IMR-90 (cell line): Measurements from ENCODE around the gene PDE4B. TPM values are rescaled to one million over a fixed set of nuclear protein-coding genes. Genes with fewer than 3 reads are reported as not detected.

Experiments used
- ATAC-seq: fragments of 200-7000 bp; cut with Tn5 transposase; 2 replicates; pipeline ENCODE4 v1.9.1; 2020; ENCODE audit warnings: low read depth, mild to moderate bottlenecking, moderate library complexity
- BruUV-seq: library from RNA; stranded (reverse); fragments of 400-500 nt; replicated peaks from 2 replicates; lab custom pipeline; 2021; lab: Mats Ljungman, UMichigan
- CTCF ChIA-PET: fragments of 300-600 bp; formaldehyde crosslinking; extraction: SDS; loops from one replicate; lab custom pipeline; 2021; ENCODE audit warnings: antibody characterized with exemption; lab: Yijun Ruan, JAX
- POLR2A ChIA-PET: fragments of 300-600 bp; sonication (Branson Sonifier 250); formaldehyde crosslinking; loops from one replicate; lab custom pipeline; 2022; ENCODE audit warnings: antibody characterized with exemption; ENCODE audit not compliant: unreplicated experiment; lab: Charles Lee
- DNase-seq: peaks from one replicate; pipeline ENCODE4 v3.0.0; 2013
- H2AFZ ChIP-seq: replicated peaks from 2 replicates; pipeline ENCODE3; 2013; ENCODE audit warnings: low read length, mild to moderate bottlenecking; ENCODE audit not compliant: poor library complexity
- H2AK5ac ChIP-seq: 2 replicates; pipeline ENCODE4 v1.6.1; 2013; ENCODE audit warnings: low read depth, low read length, inconsistent platforms
- H2AK9ac ChIP-seq: replicated peaks from 2 replicates; pipeline ENCODE3; 2013; ENCODE audit warnings: mild to moderate bottlenecking, low read depth, low read length, moderate library complexity; ENCODE audit not compliant: poor library complexity
- H2BK120ac ChIP-seq: 2 replicates; pipeline ENCODE4 v1.6.1; 2013; ENCODE audit warnings: low read depth, low read length, inconsistent platforms
- H2BK15ac ChIP-seq: 3 replicates; pipeline ENCODE4 v1.6.1; 2013; ENCODE audit warnings: low read depth, low read length, inconsistent platforms
- H2BK20ac ChIP-seq: 2 replicates; pipeline ENCODE4 v1.6.1; 2013; ENCODE audit warnings: low read depth, mild to moderate bottlenecking, inconsistent platforms, low read length, moderate library complexity
- H2BK5ac ChIP-seq: 2 replicates; pipeline ENCODE4 v1.6.1; 2013; ENCODE audit warnings: mild to moderate bottlenecking, low read depth, low read length, inconsistent platforms; ENCODE audit not compliant: poor library complexity, severe bottlenecking
- H3K14ac ChIP-seq: replicated peaks from 2 replicates; pipeline ENCODE4 v1.6.1; 2013; ENCODE audit warnings: low read depth, low read length, inconsistent platforms
- H3K18ac ChIP-seq: 2 replicates; pipeline ENCODE4 v1.6.1; 2013; ENCODE audit warnings: low read depth, low read length, control low read depth
- H3K23ac ChIP-seq: 2 replicates; pipeline ENCODE4 v1.6.1; 2013; ENCODE audit warnings: low read depth, low read length, inconsistent platforms
- H3K27ac ChIP-seq: 2 replicates; pipeline ENCODE4 v1.5.1; 2013; ENCODE audit warnings: mild to moderate bottlenecking, control low read depth, low read length; ENCODE audit not compliant: insufficient read depth
- H3K27me3 ChIP-seq: 2 replicates; pipeline ENCODE4 v1.6.1; 2013; ENCODE audit warnings: low read length; ENCODE audit not compliant: control insufficient read depth, insufficient read depth
- H3K36me3 ChIP-seq: 2 replicates; pipeline ENCODE4 v1.6.1; 2013; ENCODE audit warnings: low read length, mixed read lengths; ENCODE audit not compliant: control insufficient read depth, insufficient read depth
- H3K4ac ChIP-seq: 2 replicates; pipeline ENCODE4 v1.6.1; 2013; ENCODE audit warnings: low read depth, low read length, inconsistent platforms
- H3K4me1 ChIP-seq: 2 replicates; pipeline ENCODE4 v1.6.1; 2013; ENCODE audit warnings: low read length, mixed read lengths; ENCODE audit not compliant: control insufficient read depth, insufficient read depth
- H3K4me2 ChIP-seq: 2 replicates; pipeline ENCODE4 v1.6.1; 2013; ENCODE audit warnings: low read depth, mild to moderate bottlenecking, control low read depth, low read length, moderate library complexity
- H3K4me3 ChIP-seq: 2 replicates; pipeline ENCODE4 v1.5.1; 2013; ENCODE audit warnings: low read depth, mild to moderate bottlenecking, control low read depth, low read length, moderate library complexity; ENCODE audit not compliant: insufficient read depth
- H3K56ac ChIP-seq: 2 replicates; pipeline ENCODE4 v1.6.1; 2013; ENCODE audit warnings: low read length, inconsistent platforms; ENCODE audit not compliant: insufficient read depth; ENCODE audit errors: extremely low read depth
- H3K79me1 ChIP-seq, 2 experiments: 2 replicates each; pipeline ENCODE4 v1.6.1; 2013; ENCODE audit warnings: low read length in 2 of 2, inconsistent platforms in 1 of 2, low read depth in 1 of 2
- H3K9ac ChIP-seq: 2 replicates; pipeline ENCODE4 v1.6.1; 2013; ENCODE audit warnings: low read depth, low read length, control low read depth
- H3K9me1 ChIP-seq: 2 replicates; pipeline ENCODE4 v1.6.1; 2013; ENCODE audit warnings: low read length, inconsistent platforms; ENCODE audit not compliant: insufficient read depth
- H3K9me3 ChIP-seq: 2 replicates; pipeline ENCODE4 v1.6.1; 2013; ENCODE audit warnings: low read length; ENCODE audit not compliant: control insufficient read depth, insufficient read depth
- H4K20me1 ChIP-seq: 2 replicates; pipeline ENCODE4 v1.6.1; 2013; ENCODE audit warnings: low read length, inconsistent platforms; ENCODE audit not compliant: insufficient read depth
- H4K5ac ChIP-seq: 2 replicates; pipeline ENCODE4 v1.6.1; 2013; ENCODE audit warnings: mild to moderate bottlenecking, low read depth, low read length, control low read depth
- H4K8ac ChIP-seq, 2 experiments: 2 replicates each; pipeline ENCODE4 v1.6.1; 2013; ENCODE audit warnings: low read depth in 2 of 2, low read length in 2 of 2, control low read depth in 1 of 2, inconsistent platforms in 1 of 2
- H4K91ac ChIP-seq: 2 replicates; pipeline ENCODE4 v1.6.1; 2013; ENCODE audit warnings: low read depth, low read length, inconsistent platforms; ENCODE audit not compliant: insufficient read depth
- BHLHE40 ChIP-seq: fragments of 150-350 bp; IDR thresholded peaks from 2 replicates; pipeline ENCODE4 v1.6.1; 2016; ENCODE audit warnings: mild to moderate bottlenecking, low read depth, low read length
- CEBPB ChIP-seq: IDR thresholded peaks from 2 replicates; pipeline ENCODE4 v1.6.1; 2012; ENCODE audit warnings: low read depth, low read length, improper control_type of control experiment
- CHD1 ChIP-seq: IDR thresholded peaks from 2 replicates; pipeline ENCODE4 v1.6.1; 2012; ENCODE audit warnings: low read depth, low read length, improper control_type of control experiment
- FOS ChIP-seq: fragments of 150-350 bp; IDR thresholded peaks from 2 replicates; pipeline ENCODE4 v1.6.1; 2016; ENCODE audit warnings: low read depth, low read length
- MAFK ChIP-seq: IDR thresholded peaks from 2 replicates; pipeline ENCODE4 v1.6.1; 2012; ENCODE audit warnings: low read depth, low read length, improper control_type of control experiment
- MAZ ChIP-seq: IDR thresholded peaks from 2 replicates; pipeline ENCODE4 v1.6.1; 2012; ENCODE audit warnings: low read depth, mild to moderate bottlenecking, low read length, improper control_type of control experiment, moderate library complexity, borderline replicate concordance
- MXI1 ChIP-seq: IDR thresholded peaks from 2 replicates; pipeline ENCODE4 v1.6.1; 2012; ENCODE audit warnings: low read depth, mild to moderate bottlenecking, low read length, moderate library complexity, borderline replicate concordance
- NFE2L2 ChIP-seq: fragments of 150-350 bp; IDR thresholded peaks from 2 replicates; pipeline ENCODE4 v1.6.1; 2016; ENCODE audit warnings: low read depth, mild to moderate bottlenecking, low read length
- POLR2A ChIP-seq: IDR thresholded peaks from 2 replicates; pipeline ENCODE4 v1.6.1; 2012; ENCODE audit warnings: mild to moderate bottlenecking, low read depth, low read length
- RAD21 ChIP-seq: IDR thresholded peaks from 2 replicates; pipeline ENCODE4 v1.6.1; 2012; ENCODE audit warnings: low read length, improper control_type of control experiment
- RCOR1 ChIP-seq: IDR thresholded peaks from 2 replicates; pipeline ENCODE4 v1.6.1; 2012; ENCODE audit warnings: mild to moderate bottlenecking, low read length, improper control_type of control experiment; ENCODE audit not compliant: insufficient replicate concordance
- RFX5 ChIP-seq: IDR thresholded peaks from 2 replicates; pipeline ENCODE4 v1.8.0; 2012; ENCODE audit warnings: low read depth, mild to moderate bottlenecking, low read length, moderate library complexity
- SMC3 ChIP-seq: fragments of 150-350 bp; IDR thresholded peaks from 2 replicates; pipeline ENCODE4 v1.6.1; 2016; ENCODE audit warnings: low read depth, mild to moderate bottlenecking, antibody characterized with exemption, low read length, moderate library complexity
- WGBS, 2 experiments: methylation state at CpG; one replicate each; pipeline versions ENCODE4 v1.1.5 to v1.1.7; 2013; ENCODE audit warnings: missing lambda C conversion rate in 2 of 2; ENCODE audit not compliant: insufficient read length in 1 of 2; ENCODE audit errors: extremely low coverage in 2 of 2; 5-methylcytosine and 5-hydroxymethylcytosine counted together
- dilution Hi-C: fragments of 300-500 bp; cut with HindIII; formaldehyde crosslinking; loops from one replicate; pipeline ENCODE4 v1.14.3; 2018; ENCODE audit warnings: low sequenced_read_pairs; ENCODE audit not compliant: unreplicated experiment
- in situ Hi-C: fragments of 300-500 bp; cut with MboI; formaldehyde crosslinking; loops from 3 replicates; pipeline ENCODE4 v1.14.3; 2019; ENCODE audit warnings: low sequenced_read_pairs, inconsistent platforms, mixed read lengths
- intact Hi-C: fragments of 100-400 bp; cut with micrococcal nuclease; formaldehyde crosslinking; loops from 2 replicates; pipeline ENCODE4 v1.10.0; 2022
- polyA plus RNA-seq, 3 experiments: library from polyadenylated mRNA; depleted of rRNA; stranded (reverse); fragments of >200 nt; gene quantifications; 2 replicates each; pipeline ENCODE4 v1.2.3, GENCODE V29; 2012; ENCODE audit warnings: low replicate concordance in 1 of 3
- total RNA-seq: library from RNA; depleted of rRNA; stranded (reverse); fragments of >200 nt; gene quantifications from 2 replicates; pipeline ENCODE4 v1.2.3, GENCODE V29; 2012
- TF ChIP-seq, protein P1 (sequence below): fragments of 150-350 bp; IDR thresholded peaks from 2 replicates; pipeline ENCODE4 v1.6.1; 2016; ENCODE audit warnings: low read depth, mild to moderate bottlenecking, low read length, moderate library complexity, borderline replicate concordance
- TF ChIP-seq, protein P2 (sequence below): fragments of 150-350 bp; IDR thresholded peaks from 2 replicates; pipeline ENCODE4 v1.6.1; 2017; ENCODE audit warnings: mild to moderate bottlenecking, antibody characterized with exemption, low read length, low read depth
- TF ChIP-seq, protein P3 (sequence below): conservative IDR thresholded peaks from 2 replicates; pipeline ENCODE4 v1.5.1; 2012; ENCODE audit warnings: mild to moderate bottlenecking, low read depth, low read length, improper control_type of control experiment

PDE4B gene
- total and polyA plus RNA-seq, 2 of the 4 experiments (the other 2 are of a cell fraction), result 5.8 to 21.3 TPM

DNA sequence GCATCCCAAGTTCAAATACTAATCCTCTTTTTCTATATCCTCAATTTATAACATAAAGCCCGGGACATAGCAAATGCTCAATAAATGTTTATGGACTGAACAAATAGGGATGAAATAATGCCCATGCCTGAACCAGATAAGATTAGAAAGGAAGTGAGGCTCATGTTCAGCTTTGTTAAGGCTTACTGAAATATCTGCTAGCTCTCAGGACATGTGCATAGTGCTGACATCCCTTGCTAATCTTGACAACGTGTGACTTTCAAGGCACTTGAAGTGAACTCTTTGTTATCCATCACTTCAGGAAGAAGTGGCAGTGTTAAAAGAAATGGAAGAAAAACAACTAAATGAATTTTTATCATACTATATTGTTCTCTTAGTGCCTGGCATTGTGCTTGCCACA lies 481.0 kb downstream of the PDE4B start:
- H4K5ac ChIP-seq, result peak overlapping the region; percentile 78
- peak overlapping the region; percentile 71; the same call in 1 of the 2 replicates for H3K4ac ChIP-seq
- H4K91ac ChIP-seq, result peak overlapping the region; percentile 81; the same call in 1 of the 2 replicates
- ATAC-seq (no peak), DNase-seq (no peak)
- peak overlapping the region; percentile 77; the same call in 1 of the 2 replicates for H3K27ac ChIP-seq
- H3K27me3 ChIP-seq, result no peaks in the 10 kb centered on the region
- H2AK5ac ChIP-seq, result peak overlapping the region; percentile 96
- ChIA-PET POLR2A (no interaction called here), CTCF (no interaction called here)
- H2BK5ac ChIP-seq, result peak overlapping the region; percentile 74
- H4K20me1 ChIP-seq, result no peaks in the 10 kb centered on the region
- peak overlapping the region; percentile 48; the same call in 1 of the 2 replicates for H3K23ac ChIP-seq
- H3K18ac ChIP-seq, result peak overlapping the region; percentile 96
- TF ChIP-seq SMC3, result no peak
- TF ChIP-seq FOS, result no peak
- TF ChIP-seq POLR2A, result no peak
- TF ChIP-seq, protein P1, sequence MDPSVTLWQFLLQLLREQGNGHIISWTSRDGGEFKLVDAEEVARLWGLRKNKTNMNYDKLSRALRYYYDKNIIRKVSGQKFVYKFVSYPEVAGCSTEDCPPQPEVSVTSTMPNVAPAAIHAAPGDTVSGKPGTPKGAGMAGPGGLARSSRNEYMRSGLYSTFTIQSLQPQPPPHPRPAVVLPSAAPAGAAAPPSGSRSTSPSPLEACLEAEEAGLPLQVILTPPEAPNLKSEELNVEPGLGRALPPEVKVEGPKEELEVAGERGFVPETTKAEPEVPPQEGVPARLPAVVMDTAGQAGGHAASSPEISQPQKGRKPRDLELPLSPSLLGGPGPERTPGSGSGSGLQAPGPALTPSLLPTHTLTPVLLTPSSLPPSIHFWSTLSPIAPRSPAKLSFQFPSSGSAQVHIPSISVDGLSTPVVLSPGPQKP, result no peak
- no peak for TF ChIP-seq RAD21
- no peak for TF ChIP-seq BHLHE40
- TF ChIP-seq, protein P2, sequence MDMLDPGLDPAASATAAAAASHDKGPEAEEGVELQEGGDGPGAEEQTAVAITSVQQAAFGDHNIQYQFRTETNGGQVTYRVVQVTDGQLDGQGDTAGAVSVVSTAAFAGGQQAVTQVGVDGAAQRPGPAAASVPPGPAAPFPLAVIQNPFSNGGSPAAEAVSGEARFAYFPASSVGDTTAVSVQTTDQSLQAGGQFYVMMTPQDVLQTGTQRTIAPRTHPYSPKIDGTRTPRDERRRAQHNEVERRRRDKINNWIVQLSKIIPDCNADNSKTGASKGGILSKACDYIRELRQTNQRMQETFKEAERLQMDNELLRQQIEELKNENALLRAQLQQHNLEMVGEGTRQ, result no peak
- TF ChIP-seq MXI1, result no peak
- TF ChIP-seq MAZ, result no peak
- TF ChIP-seq MAFK, result no peak
- TF ChIP-seq RFX5, result no peak
- TF ChIP-seq CHD1, result no peak
- TF ChIP-seq CEBPB, result no peak
- TF ChIP-seq, protein P3, sequence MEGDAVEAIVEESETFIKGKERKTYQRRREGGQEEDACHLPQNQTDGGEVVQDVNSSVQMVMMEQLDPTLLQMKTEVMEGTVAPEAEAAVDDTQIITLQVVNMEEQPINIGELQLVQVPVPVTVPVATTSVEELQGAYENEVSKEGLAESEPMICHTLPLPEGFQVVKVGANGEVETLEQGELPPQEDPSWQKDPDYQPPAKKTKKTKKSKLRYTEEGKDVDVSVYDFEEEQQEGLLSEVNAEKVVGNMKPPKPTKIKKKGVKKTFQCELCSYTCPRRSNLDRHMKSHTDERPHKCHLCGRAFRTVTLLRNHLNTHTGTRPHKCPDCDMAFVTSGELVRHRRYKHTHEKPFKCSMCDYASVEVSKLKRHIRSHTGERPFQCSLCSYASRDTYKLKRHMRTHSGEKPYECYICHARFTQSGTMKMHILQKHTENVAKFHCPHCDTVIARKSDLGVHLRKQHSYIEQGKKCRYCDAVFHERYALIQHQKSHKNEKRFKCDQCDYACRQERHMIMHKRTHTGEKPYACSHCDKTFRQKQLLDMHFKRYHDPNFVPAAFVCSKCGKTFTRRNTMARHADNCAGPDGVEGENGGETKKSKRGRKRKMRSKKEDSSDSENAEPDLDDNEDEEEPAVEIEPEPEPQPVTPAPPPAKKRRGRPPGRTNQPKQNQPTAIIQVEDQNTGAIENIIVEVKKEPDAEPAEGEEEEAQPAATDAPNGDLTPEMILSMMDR, result no peak
- TF ChIP-seq RCOR1, result no peak
- no peak for TF ChIP-seq NFE2L2
- peak overlapping the region; percentile 92; the same call in 2 of the 3 replicates for H2BK15ac ChIP-seq
- H3K9me1 ChIP-seq, result peaks cover 5% of the 10 kb centered on the region; the same call in 1 of the 2 replicates
- no peak overlapping the region for H3K4me2 ChIP-seq
- peak overlapping the region; percentile 25 to 75; a peak in 3 of 4 replicates for H4K8ac ChIP-seq
- peak overlapping the region; percentile 8; the same call in 1 of the 2 replicates for H3K9ac ChIP-seq
- no peaks in the 10 kb centered on the region for H3K9me3 ChIP-seq
- peaks cover 24% of the 10 kb centered on the region for H3K4me1 ChIP-seq
- peak overlapping the region; percentile 80 for H3K14ac ChIP-seq
- no CpG with 5 or more reads among the region's 2 CpGs for WGBS, 2 experiments
- H2AK9ac ChIP-seq, result no peak overlapping the region
- H3K56ac ChIP-seq, result 0 out of 2 replicates have a peak overlapping the region, but pooled peaks have one; percentile 16
- H2AFZ ChIP-seq, result no peak overlapping the region
- no peak overlapping the region for H3K4me3 ChIP-seq
- in situ Hi-C loops, result loop anchor here (5.0 to 25.0 kb wide), 2 partner anchors 59 to 464 kb away; no protein-coding TSS in a partner anchor
- 0 out of 4 replicates have a peak, but pooled peaks cover 0 to 3% of the 10 kb centered on the region in 2 experiments for H3K79me1 ChIP-seq
- H2BK20ac ChIP-seq, result peak overlapping the region; percentile 85
- peak overlapping the region; percentile 90 for H2BK120ac ChIP-seq
- intact Hi-C loops, result no loop called here
- dilution Hi-C loops, result no loop called here
- H3K36me3 ChIP-seq, result no peaks in the 10 kb centered on the region
- no TSS peak for BruUV-seq
